NCI-H2227 treated with DMSO at 0.1 percent for 48 hours (cell line): Measurements from ENCODE around the gene CCL11.

Experiments used
- DNase-seq: peaks from one replicate; lab custom pipeline; 2025; lab: John Stamatoyannopoulos, UW

Gene CCL11

DNA sequence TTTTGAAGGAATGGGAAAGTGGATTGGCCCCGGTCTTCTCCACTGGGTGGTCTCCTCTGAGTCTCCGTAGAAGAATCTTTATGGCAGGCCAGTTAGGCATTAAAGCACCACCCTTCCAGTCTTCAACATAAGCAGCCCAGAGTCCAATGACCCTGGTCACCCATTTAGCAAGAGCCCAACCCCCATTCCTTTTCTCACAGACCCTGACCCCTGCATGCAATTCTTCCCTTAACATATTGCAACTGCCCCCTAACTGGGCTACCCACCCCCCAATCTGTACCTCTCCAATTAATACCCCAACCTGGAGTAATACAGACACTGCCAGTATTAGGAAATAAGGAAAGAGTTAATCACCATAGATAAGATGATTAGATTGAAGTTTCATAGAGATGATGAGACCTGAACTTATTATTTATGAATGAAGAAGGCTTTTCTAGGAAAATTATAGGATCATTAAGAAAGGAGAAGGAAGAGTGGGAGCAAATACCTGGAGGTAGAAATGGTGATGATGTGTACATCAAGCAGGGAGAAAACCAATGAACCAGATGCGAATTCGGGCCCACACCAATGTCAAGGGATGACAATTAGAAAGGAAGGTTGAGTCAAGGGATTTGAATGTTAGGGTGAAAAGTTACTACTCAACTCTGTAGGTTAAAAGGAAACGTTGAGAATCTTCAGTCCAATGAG is 28.1 kb upstream of the CCL11 start:
- no peak for DNase-seq

DNA sequence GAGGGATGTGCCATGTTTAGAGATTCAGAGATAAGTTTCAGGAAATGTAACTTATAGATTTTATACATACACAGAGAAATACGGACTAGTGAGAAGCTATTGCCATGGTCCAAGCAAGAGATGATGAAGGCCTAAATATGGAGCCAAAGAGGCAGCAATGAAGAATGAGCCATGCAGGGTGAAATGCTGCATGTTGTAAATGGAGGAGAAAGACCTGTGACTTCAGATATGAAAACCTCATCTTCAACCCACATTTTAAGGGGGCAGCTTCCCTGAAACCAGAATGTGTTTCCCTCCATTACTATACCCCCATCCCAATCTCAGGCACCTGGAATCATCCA is 27.6 kb upstream of the CCL11 start:
- DNase-seq: no peak

DNA sequence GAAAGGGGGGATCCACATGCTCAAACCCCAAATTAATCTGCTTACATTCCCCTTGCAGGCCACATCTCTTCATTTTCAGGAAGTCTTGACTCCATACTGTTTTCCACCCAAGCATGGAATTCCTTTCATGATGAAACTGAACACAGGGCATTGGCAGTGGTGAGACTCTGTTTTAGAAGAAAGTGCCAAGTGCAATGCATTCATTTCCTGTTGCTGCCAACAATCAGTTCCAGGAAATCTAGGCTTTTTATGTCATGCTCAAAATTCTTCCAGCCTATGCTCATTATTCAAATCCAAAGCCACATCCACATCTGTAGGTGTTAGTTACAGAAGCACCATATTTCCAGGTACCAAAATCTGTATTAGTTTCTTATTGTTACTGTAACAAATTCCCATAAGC is 26.4 kb upstream of the CCL11 start:
- no peak for DNase-seq

DNA sequence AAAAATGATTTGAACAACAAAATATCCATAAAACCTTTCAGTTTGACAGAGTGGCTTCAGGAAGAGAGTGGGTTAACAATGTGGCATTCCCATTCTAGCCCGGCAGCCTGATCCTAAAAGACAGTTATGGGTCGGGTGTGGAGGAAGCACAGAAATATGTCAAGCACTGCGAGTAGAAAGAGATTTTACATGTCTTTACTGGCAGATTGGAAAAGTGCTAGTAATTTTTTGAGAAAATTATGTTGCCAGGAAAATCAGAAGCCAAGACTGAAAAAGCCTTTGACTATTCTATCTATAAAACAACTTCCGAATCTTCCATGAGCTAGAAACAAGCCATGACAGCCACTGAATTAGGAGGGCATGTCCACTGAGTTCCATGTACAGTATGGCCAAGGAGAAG is 24.7 kb upstream of the CCL11 start:
- no peak for DNase-seq

DNA sequence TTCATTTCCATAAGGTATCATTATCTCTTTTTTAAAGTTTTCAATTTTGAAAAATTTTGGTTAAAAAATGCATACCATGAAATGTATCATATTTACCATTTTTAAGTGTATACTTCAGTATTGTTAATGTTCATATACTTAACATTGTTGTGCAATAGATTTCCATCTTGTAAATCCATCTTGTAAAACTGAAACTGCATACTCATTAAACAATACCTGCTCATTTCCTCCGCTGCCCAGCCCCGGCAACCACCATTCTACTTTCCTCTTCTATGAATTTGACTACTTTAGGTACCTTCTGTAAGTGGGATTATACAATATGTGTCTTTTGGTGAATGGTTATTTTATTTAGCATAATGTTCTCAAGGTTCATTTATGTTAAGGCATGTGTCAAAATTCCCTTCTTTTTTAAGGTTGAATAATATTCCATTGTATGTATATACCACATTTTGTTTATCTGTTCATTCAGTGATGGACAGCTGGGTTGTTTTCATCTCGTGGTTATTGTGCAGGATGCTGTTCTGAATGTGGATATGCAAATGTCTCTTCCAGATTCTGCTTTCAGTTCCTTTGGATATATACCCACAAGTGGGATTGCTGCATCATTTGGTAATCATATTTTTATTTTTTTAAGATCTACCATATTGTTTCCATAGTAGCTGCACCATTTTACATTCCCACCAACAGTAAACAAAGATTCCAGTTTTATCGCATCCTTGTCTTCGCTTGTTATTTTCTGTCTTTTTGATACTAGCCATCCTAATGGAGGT is 23.8 kb upstream of the CCL11 start:
- DNase-seq: no peak

DNA sequence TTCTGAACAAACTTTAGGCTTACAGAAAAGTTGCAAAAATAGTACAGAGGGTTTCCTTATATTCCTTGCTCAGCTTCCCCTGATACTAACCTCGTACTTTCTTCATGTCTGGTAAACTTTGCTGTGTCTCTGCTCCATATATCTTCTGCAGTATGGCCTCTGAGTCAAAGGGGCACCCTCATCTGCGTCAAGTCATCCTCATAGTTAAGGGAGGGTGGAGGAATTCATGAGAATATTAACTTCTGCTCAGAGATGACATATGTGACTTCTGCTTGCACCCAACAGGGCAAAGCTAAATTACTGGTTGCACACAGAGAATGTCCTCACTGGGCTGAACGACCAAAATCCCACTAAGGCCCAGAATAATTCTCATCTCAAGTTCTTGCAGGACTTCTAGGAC is 19.8 kb upstream of the CCL11 start:
- no peak for DNase-seq

DNA sequence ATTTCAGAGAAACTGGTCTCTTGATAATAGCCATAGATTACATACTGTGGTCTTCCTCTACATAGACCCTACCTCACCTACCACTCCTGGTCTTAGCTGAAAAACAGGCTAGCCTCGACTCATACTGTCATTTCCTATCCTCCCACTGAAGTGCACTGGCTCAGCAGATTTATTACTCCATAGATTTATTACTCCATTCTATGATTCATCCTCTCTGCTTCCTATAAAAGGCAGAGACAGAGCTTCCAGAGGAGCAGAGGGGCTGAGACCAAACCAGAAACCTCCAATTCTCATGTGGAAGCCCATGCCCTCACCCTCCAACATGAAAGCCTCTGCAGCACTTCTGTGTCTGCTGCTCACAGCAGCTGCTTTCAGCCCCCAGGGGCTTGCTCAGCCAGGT is 15.6 kb upstream of the CCL11 start, which contains the start of gene CCL7:
CCL7 (plus strand) TSS at position 253 of the 400 bp plus-strand sequence; CDS start at position 323, 70 bp downstream.
- no peak for DNase-seq

DNA sequence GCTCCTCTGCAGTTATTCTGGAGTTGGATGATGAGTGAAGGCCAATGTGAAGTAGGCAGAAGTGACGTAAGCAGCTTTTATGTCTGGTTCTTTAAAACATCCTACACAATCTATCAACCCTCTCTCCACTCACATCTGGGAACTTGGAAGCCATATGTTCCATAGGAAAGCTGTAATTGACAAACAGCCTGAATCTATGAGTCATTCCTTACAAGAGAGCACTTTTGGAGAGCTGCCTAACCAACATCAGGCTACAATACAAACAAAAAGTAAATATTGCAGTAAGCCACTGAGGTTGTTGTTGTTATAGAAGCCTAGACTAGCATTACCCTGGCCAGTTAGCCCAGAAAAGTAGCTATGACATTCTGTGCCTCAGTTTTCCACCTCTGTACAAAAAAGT is 9.7 kb upstream of the CCL11 start:
- no peak for DNase-seq

DNA sequence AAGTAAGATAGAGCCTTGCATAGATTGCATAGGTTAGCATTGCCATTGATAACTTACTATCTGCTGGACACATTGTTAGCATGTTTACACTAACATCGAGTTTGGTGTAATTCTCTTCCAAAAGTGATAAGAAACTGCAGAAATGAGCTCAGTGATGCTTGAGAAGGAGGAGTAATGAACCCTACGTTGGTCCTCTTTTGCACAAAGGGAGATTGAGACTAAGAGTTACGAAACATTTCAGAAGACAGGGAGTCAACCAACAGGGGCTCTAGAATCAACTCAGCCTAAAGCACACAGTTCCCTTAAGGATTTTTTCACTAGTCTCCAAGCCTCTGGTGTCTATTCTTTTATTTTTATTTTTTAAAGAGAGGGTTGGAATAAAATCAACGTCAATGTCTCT is 8.7 kb upstream of the CCL11 start:
- no peak for DNase-seq

DNA sequence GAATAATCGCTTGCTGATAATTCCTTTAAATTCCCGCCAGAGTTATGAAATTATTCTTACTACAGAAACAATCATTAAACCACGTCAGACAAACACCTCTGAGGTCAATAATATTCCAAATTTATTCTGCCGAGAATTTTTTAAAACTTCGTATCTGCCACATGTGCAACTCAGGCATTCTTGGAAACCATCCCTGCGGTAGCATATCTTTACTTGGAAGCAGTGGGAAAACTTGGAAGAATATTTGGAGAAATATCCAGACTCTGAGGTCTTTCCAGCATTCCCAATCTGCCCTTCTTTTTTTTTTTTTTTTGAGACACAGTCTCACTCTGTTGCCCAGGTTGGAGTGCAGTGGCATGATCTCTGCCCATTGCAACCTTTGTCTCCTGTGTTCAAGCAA is 2.0 kb upstream of the CCL11 start:
- DNase-seq: no peak

DNA sequence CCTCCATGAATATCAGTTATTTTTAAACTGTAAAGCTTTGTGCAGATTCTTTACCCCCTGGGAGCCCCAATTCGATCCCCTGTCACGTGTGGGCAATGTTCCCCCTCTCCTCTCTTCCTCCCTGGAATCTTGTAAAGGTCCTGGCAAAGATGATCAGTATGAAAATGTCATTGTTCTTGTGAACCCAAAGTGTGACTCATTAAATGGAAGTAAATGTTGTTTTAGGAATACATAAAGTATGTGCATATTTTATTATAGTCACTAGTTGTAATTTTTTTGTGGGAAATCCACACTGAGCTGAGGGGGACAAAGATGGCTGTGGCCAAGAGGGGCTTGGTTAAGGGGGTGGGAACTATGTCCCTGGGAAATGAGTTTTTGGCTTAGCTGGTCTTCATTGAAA is 2.3 kb downstream of the CCL11 start:
- DNase-seq: no peak

DNA sequence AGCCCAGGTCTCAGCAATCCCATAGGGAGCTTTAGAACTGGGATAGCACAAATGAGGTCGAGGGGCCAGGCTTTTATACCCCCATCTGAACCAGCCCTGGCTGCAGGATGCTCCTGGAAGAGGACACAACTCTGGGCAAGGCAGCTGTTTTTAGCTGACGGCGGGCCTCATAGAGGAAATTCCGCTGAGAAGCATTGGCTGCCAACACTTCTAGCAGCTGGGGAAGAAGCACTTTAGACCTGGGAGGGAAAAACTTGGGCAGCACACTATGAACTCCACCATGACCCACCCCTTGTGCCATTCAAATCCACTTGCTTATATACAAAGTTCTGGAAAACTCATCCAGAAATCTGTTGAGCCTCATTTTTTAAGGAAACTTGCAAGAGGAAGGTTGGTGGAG is 5.0 kb downstream of the CCL11 start:
- DNase-seq: no peak

DNA sequence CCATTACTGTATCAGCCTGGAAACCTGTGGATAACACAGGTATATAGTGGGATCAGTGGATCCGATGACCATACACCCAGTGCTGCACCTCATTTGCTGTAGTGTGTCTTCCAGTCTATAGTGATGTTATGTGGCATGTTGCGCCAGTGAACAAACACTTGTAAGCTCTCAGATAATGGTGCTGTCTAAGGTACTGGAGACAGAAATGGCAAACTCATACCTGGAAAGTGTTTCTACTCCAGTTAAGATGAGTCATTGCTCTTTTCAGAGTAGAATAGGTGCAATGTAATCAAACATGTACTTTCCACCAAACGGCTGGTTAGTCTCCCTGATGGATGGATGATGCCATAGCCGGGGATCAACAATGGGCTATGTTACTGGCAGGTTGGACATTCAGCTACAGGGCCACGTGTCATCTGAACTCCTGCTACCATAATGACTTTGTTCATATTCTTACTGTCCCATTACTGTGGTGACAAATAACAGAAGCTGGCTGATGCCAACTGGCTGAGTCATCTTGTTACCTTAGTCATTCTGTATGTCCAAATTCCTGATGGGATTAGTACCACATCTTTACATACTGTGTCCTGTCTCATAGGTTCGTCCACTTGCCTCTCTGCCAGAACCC is 6.3 kb downstream of the CCL11 start:
- no peak for DNase-seq

DNA sequence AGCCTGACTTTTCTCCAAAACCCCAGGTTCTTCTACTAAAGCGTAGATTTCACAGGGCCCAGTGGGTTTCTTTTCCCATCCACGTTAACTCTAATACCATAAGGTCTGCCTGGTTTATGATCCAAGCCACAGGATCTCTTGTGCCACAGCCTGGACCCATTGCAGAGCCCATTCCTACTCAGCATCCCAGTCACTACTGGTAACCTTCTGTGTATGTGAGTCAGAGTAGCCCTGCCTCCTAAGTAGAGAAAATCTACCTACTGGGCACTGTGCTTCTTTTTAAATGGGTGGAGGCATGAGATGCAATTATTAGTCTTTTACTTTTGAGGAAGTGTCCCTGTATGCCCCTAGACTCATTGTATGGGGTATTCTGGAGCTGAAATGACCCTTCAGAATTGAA is 13.5 kb downstream of the CCL11 start:
- no peak for DNase-seq

DNA sequence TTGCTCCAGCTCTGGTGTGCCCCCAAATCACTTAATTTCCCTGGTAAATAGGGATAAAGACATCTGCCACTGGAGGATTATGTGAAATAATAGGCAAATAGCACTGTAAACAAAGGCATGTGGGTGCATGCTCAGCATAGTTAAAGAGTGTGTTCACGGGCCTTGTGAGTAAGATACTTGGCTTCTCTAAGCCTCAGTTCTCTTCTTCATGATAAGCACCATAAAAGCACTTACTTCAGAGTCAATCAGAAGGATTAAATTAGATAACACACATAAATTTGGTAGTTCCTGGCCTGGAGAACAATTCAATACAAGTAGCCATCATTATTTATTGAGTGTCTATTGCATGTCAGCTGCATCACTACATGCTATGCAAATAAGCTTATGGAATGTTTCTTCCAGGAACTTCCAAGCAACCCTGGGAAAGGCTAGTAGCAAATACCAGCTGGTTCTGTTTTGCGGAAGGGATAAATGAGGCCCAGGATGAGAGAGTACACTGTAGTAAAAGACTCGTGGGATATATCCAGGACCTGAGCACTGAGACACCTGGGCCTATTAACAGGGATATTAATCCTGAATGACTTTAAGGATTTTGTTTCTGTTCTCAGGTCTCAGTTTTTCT is 14.5 kb downstream of the CCL11 start:
- no peak for DNase-seq

DNA sequence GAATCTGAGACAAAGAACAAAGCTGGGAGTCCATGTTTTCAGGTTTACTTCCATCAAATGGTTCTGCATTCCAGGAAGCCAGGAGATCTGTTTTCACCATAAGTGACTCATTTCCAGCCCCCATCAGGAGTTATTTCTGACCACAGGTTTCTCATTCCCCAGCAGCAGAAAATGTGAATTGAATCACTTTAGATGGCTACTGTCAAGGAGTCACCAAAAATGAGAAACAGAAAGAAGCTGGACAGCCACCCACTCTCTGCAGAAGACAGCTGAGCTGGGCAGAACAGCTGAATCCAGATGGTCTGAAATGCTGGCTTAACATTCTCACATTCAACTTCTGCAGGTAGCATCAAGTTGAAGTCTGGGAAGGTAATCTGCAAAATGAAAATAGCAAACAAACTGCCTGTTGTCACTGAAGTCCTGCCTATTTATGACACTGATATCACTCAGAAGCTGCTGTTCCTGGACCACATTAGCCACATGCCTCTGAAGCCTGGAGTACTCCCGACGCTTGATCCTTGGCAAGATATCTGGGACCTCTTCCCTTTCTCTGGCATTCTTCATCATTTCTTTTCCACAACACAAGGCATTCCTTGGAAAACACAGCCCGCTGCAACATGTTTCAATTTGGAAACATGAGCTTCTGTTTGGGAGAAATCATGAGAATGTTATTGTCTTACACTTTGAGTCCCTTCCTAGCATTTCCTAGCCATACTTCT is 15.3 kb downstream of the CCL11 start:
- no peak for DNase-seq

DNA sequence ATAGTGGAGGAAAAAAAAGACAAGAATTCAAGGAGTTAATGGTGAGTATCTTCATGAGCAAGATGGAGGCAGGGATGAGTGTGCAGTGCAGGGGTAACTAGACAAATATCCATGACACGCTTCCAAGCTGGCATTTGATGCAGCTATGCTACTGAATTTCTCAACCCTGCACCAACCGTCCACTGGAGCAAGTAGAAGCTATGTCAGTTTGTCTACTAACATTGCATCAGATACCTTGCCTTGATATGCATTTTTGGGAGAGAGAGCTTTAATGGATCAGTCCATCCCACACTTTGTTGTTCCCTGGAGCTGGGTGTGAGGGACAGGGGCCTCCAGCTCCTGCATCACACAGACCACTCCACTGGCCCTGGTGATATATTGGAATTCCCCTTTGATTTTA is 16.4 kb downstream of the CCL11 start:
- DNase-seq: no peak

DNA sequence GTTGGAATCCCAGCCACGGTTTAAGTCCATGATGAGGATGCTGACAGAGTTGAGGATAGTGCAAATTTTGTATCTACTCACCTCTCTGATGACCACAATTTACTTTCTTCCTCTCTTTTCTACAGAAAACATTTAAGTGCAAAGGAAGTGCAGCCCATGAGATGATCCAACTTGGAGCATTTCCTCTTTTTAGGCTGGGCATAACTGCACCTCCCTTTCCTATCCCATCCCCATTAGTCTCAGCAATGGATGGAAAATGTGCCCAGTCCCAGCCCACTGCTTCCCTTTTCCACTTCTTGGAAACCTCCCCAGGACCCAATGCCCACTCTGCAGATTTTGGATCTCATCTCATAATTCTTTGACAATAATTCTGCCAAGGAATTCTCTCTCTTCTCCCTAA is 17.1 kb downstream of the CCL11 start:
- DNase-seq: no peak

DNA sequence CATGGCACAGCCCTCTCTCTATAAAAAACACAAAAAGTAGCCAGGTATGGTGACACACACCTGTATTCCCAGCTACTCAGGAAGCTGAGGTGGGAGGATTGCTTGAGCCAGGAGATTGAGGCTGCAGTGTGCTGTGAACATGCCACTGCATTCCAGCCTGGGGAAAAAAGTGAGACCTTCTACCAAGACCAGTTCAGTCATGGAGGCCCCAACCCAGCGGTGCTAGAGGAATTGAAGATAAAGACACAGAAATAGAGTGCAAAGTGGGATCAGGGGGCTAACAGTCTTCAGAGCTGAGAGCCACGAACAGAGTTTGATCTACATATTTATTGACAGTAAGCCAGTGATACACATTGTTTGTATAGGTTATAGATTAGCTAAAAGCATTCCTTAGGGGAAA is 18.1 kb downstream of the CCL11 start:
- no peak for DNase-seq

DNA sequence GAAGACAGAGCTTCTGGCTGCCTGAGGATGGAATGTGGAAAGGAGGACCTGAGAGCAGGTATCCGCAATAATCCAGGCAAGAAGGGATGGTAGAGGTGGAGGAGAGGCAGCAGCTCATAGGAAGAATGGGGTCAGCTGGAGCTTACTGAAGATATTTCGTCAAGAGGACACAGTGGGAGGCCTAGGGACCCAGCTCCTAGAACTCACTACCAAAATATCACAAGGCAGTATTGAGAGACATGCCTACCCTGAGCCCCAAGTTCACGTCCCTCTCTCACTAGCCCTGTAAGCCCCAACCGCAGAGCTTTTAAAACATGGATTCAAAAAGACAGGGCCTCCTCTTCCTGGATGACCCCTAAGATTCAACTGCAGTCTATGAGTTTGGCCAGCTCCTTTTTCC is 19.5 kb downstream of the CCL11 start:
- no peak for DNase-seq

DNA sequence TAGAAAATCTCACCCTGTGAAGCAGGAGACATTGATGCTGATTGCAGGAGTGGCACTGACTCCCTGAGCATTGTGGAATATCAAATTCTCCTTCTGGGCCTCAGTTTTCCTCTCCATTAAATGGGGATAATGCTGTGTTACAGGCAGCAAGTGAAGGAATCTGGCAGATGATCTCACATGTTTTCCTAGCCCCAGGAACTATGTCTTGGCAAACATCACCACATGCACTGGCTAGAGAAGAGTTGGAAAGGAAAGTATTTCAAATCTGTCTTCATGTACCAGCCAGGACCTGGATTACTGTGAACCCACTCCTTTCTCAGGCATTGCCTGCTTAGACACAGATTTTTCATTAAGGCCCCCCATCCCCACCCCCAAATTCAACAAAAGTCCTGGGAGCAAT is 20.1 kb downstream of the CCL11 start:
- no peak for DNase-seq

DNA sequence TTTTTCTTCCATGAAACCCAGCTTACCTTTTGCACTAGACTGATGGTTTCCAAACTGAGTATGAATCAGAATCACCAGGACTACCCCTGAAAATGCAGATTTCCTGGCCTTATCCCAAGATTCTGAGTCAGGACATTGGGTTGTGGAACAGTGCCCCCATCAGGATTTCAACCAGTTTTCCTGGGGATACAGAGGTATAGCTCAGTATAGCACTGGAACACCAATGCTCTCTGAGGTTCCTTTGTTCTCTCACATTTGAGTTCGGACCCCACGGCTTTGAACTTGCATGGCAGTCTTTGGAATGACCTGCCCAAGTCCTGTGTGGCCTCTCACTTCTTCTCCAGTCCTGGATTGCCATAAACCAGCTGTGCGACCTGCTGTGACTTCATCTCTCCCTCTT is 20.9 kb downstream of the CCL11 start:
- DNase-seq: no peak
